HepG2 (cell line): Measurements from ENCODE around the gene WDR48. TPM values are rescaled to one million over a fixed set of nuclear protein-coding genes. Genes with fewer than 3 reads are reported as not detected.

Source experiments
- ATAC-seq: fragments of 200-7000 bp; cut with Tn5 transposase; 3 replicates; pipeline ENCODE4 v1.9.1; 2020; ENCODE audit warnings: mild to moderate bottlenecking, moderate library complexity
- BruUV-seq: library from RNA; stranded (reverse); fragments of 400-500 nt; replicated peaks from 2 replicates; lab custom pipeline; 2021; lab: Mats Ljungman, UMichigan
- CTCF ChIA-PET: fragments of 300-600 bp; formaldehyde crosslinking; extraction: SDS; loops from one replicate; lab custom pipeline; 2021; ENCODE audit warnings: low total read pairs, inconsistent platforms, low intra/inter-chr PET ratio; lab: Yijun Ruan, JAX
- POLR2A ChIA-PET: fragments of 350-600 bp; sonication (Branson Sonifier 250); formaldehyde crosslinking; loops from one replicate; lab custom pipeline; 2020; ENCODE audit warnings: antibody characterized with exemption, inconsistent platforms; lab: Yijun Ruan, JAX
- DNase-seq: peaks from one replicate; pipeline ENCODE4 v3.0.0-alpha.2; 2015; ENCODE audit warnings: low spot score
- FAIRE-seq: peaks from 3 replicates; lab custom pipeline; 2011; peaks lifted over from hg19 to GRCh38; lab: Jason Lieb, UNC
- H2AFZ ChIP-seq: one replicate; pipeline ENCODE4 v1.6.1; 2011; ENCODE audit warnings: low read length, inconsistent platforms
- H3K27ac ChIP-seq: fragments of 300-600 bp; 3 replicates; pipeline ENCODE4 v1.8.0; 2011; ENCODE audit warnings: mixed run types, mild to moderate bottlenecking, mixed read lengths, low read length, inconsistent platforms; ENCODE audit not compliant: insufficient read depth; ENCODE audit errors: extremely low read length
- H3K27me3 ChIP-seq, 2 experiments: fragments of 200-600 bp in 1 of 2; 2 replicates in 1 of 2; 3 replicates in 1 of 2; pipeline versions ENCODE4 v1.6.0 to v1.8.0; 2011; ENCODE audit warnings: low read length in 2 of 2, mild to moderate bottlenecking in 2 of 2, moderate library complexity in 2 of 2, inconsistent platforms in 1 of 2; ENCODE audit not compliant: insufficient read depth in 2 of 2, control insufficient read depth in 1 of 2
- H3K36me3 ChIP-seq, 2 experiments: fragments of 200-600 bp in 1 of 2; replicated peaks in 1 of 2; 2 replicates in 1 of 2; 3 replicates in 1 of 2; pipeline versions ENCODE4 v1.5.1 to v1.8.0; 2011; ENCODE audit warnings: low read length in 2 of 2, inconsistent platforms in 1 of 2; ENCODE audit not compliant: insufficient read depth in 2 of 2, control insufficient read depth in 1 of 2
- H3K4me1 ChIP-seq: 2 replicates; pipeline ENCODE4 v1.5.1; 2012; ENCODE audit warnings: low read length, inconsistent platforms; ENCODE audit not compliant: insufficient read depth
- H3K4me2 ChIP-seq: 2 replicates; pipeline ENCODE4 v1.6.0; 2011; ENCODE audit warnings: low read depth, low read length, inconsistent platforms
- H3K4me3 ChIP-seq, 3 experiments: fragments of 200-600 bp in 1 of 3; sonication (generic), shearing (Covaris generic) in 1 of 3; replicated peaks in 1 of 3; 2 replicates each; pipeline ENCODE4 v1.5.1; 2011 to 2016; ENCODE audit warnings: low read length in 3 of 3, inconsistent platforms in 2 of 3, low read depth in 2 of 3, mild to moderate bottlenecking in 2 of 3, control low read depth in 1 of 3, mixed read lengths in 1 of 3; ENCODE audit not compliant: insufficient read depth in 1 of 3
- H3K79me2 ChIP-seq: one replicate; pipeline ENCODE4 v1.6.1; 2011; ENCODE audit warnings: low read length, inconsistent platforms; ENCODE audit not compliant: insufficient read depth
- H3K9ac ChIP-seq: 2 replicates; pipeline ENCODE4 v1.6.0; 2011; ENCODE audit warnings: mild to moderate bottlenecking, low read depth, low read length, inconsistent platforms; ENCODE audit not compliant: insufficient read depth
- H3K9me3 ChIP-seq: 2 replicates; pipeline ENCODE4 v1.5.1; 2012; ENCODE audit warnings: mild to moderate bottlenecking, low read length
- H4K20me1 ChIP-seq: 2 replicates; pipeline ENCODE4 v1.6.0; 2011; ENCODE audit warnings: inconsistent platforms, mild to moderate bottlenecking, low read length, moderate library complexity; ENCODE audit not compliant: insufficient read depth
- BHLHE40 ChIP-seq: IDR thresholded peaks from 2 replicates; pipeline ENCODE4 v1.6.1; 2011; ENCODE audit warnings: low read length, improper control_type of control experiment
- DR1 ChIP-seq: sonication (generic); formaldehyde crosslinking; IDR thresholded peaks from 2 replicates; pipeline ENCODE4 v1.8.0; 2021; ENCODE audit warnings: mild to moderate bottlenecking, missing genetic modification reagents, inconsistent platforms
- ELF3 ChIP-seq: IDR thresholded peaks from 2 replicates; pipeline ENCODE4 v1.6.1; 2016; ENCODE audit warnings: missing genetic modification reagents, missing compliant biosample characterization
- HOXD1 ChIP-seq: sonication (generic); formaldehyde crosslinking; IDR thresholded peaks from 2 replicates; pipeline ENCODE4 v1.5.0; 2020; ENCODE audit warnings: missing genetic modification reagents
- LCORL ChIP-seq, 2 experiments: fragments of 450-650 bp in 1 of 2; sonication (generic) in 1 of 2; formaldehyde crosslinking in 1 of 2; IDR thresholded peaks; 2 replicates each; pipeline versions ENCODE4 v1.5.0 to v1.6.1; 2017 to 2020; ENCODE audit warnings: antibody characterized with exemption in 1 of 2, missing genetic modification reagents in 1 of 2
- MIXL1 ChIP-seq: IDR thresholded peaks from 2 replicates; pipeline ENCODE4 v1.6.1; 2016
- RFX1 ChIP-seq: fragments of 450-650 bp; IDR thresholded peaks from 2 replicates; pipeline ENCODE4 v1.6.1; 2017
- RNF2 ChIP-seq: fragments of 450-650 bp; conservative IDR thresholded peaks from 2 replicates; pipeline ENCODE4 v1.6.1; 2016; ENCODE audit warnings: low read depth
- SRF ChIP-seq: IDR thresholded peaks from 2 replicates; pipeline ENCODE4 v1.6.1; 2011; ENCODE audit warnings: mild to moderate bottlenecking, low read depth, low read length, moderate library complexity
- ZNF235 ChIP-seq: sonication (generic); formaldehyde crosslinking; IDR thresholded peaks from 2 replicates; pipeline ENCODE4 v1.8.1; 2023; ENCODE audit warnings: mild to moderate bottlenecking, missing genetic modification reagents, borderline replicate concordance
- ZNF326 ChIP-seq: sonication (generic); formaldehyde crosslinking; IDR thresholded peaks from 2 replicates; pipeline ENCODE4 v1.4.0; 2020; ENCODE audit warnings: missing genetic modification reagents, borderline replicate concordance
- ZNF570 ChIP-seq: sonication (generic); formaldehyde crosslinking; IDR thresholded peaks from 2 replicates; pipeline ENCODE4 v1.4.0; 2020; ENCODE audit warnings: mild to moderate bottlenecking, missing genetic modification reagents, borderline replicate concordance
- WGBS: methylation state at CpG from one replicate; pipeline ENCODE4 v1.1.6; 2017; ENCODE audit warnings: low lambda C conversion rate; 5-methylcytosine and 5-hydroxymethylcytosine counted together
- in situ Hi-C: cut with HindIII; loops from 2 replicates; pipeline ENCODE4 v1.10.0; 2017; ENCODE audit warnings: low pct_unique_long_range_greater_than_20kb; ENCODE audit not compliant: extremely low pct_ligation_motif_present
- intact Hi-C: fragments of 100-400 bp; cut with micrococcal nuclease; formaldehyde crosslinking; loops from one replicate; pipeline ENCODE4 v1.10.0; 2022; ENCODE audit not compliant: unreplicated experiment
- polyA plus RNA-seq, 8 experiments: library from polyadenylated mRNA; depleted of rRNA in 3 of 8; stranded (reverse) in 7 of 8; unstranded in 1 of 8; fragments of >200 nt; fragmentation: Illumina TruSeq in 4 of 8; extraction: Trizol in 4 of 8; gene quantifications; 2 replicates each; pipeline versions ENCODE4 v1.2.1 to v1.2.3, GENCODE V29; 2011 to 2016; ENCODE audit warnings: low read depth in 4 of 8, missing spikeins in 1 of 8, mixed read lengths in 1 of 8; ENCODE audit not compliant: insufficient read depth in 1 of 8
- total RNA-seq, 5 experiments: library from RNA; depleted of rRNA; stranded (reverse); fragments of >200 nt; fragmentation: Illumina TruSeq; extraction: Trizol; gene quantifications; 2 replicates each; pipeline ENCODE4 v1.2.3, GENCODE V29; 2016; ENCODE audit warnings: low read depth in 1 of 5
- TF ChIP-seq, protein P1 (sequence below): sonication (generic); formaldehyde crosslinking; IDR thresholded peaks from 2 replicates; pipeline ENCODE4 v1.5.1; 2020; ENCODE audit warnings: missing genetic modification reagents, mild to moderate bottlenecking, borderline replicate concordance
- TF ChIP-seq, protein P2 (sequence below): sonication (generic); formaldehyde crosslinking; IDR thresholded peaks from 2 replicates; pipeline ENCODE4 v1.5.0; 2020; ENCODE audit warnings: missing genetic modification reagents
- TF ChIP-seq, protein P3 (sequence below): sonication (generic); formaldehyde crosslinking; IDR thresholded peaks from 2 replicates; pipeline ENCODE4 v1.4.0; 2020; ENCODE audit warnings: missing genetic modification reagents
- TF ChIP-seq, protein P4 (sequence below): sonication (generic); formaldehyde crosslinking; conservative IDR thresholded peaks from 2 replicates; pipeline ENCODE4 v1.8.0; 2022; ENCODE audit warnings: low read depth, missing genetic modification reagents
- TF ChIP-seq, protein P5 (sequence below): sonication (generic); formaldehyde crosslinking; IDR thresholded peaks from 2 replicates; pipeline ENCODE4 v1.5.1; 2020; ENCODE audit warnings: missing genetic modification reagents, mild to moderate bottlenecking, borderline replicate concordance

The WDR48 gene
- total and polyA plus RNA-seq, 2 of the 13 experiments (the other 11 are each of a cell fraction or from before 2014, with no cell fraction given): 29.2 to 31.2 TPM

DNA sequence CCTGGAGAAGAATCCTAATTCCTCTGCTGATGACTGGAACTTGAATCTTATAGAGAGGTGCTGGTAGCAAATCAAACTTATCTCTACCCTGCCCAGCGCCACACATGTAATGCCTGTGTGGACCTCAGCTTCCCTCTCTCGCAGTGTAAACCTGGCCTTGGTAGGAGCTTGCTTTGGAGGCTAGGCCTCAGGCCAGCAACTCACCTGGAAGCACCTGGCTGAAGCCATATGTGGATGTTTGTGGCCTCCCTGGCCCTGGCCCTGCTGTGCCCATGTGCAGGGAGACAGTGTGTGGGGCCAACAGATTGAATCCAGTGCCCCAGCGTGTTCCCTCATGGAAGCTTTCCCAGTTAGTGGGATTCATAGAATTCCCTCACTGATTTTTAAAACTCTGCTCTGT is 64.1 kb downstream of the WDR48 start:
- CTCF ChIA-PET: no interaction called here
- intact Hi-C loops: no loop called here

More for the DNA sequence above, 64.1 kb downstream of the WDR48 start:
- in situ Hi-C loops: no loop called here
- no peaks in the 10 kb centered on the region for H3K79me2 ChIP-seq
- no peak overlapping the region for H3K4me2 ChIP-seq
- H3K9ac ChIP-seq: no peak overlapping the region
- no peak overlapping the region for H3K4me3 ChIP-seq
- no peak overlapping the region for H2AFZ ChIP-seq
- POLR2A ChIA-PET: no interaction called here
- FAIRE-seq (no peak), ATAC-seq (no peak), DNase-seq (no peak)
- no peaks in the 10 kb centered on the region for H3K9me3 ChIP-seq
- H3K27me3 ChIP-seq: no peaks in the 10 kb centered on the region
- no peaks in the 10 kb centered on the region for H4K20me1 ChIP-seq
- no peak for TF ChIP-seq ZNF570 (CRISPR knock-in tag)
- no peak for TF ChIP-seq ZNF235 (CRISPR knock-in tag)
- TF ChIP-seq, protein P1, sequence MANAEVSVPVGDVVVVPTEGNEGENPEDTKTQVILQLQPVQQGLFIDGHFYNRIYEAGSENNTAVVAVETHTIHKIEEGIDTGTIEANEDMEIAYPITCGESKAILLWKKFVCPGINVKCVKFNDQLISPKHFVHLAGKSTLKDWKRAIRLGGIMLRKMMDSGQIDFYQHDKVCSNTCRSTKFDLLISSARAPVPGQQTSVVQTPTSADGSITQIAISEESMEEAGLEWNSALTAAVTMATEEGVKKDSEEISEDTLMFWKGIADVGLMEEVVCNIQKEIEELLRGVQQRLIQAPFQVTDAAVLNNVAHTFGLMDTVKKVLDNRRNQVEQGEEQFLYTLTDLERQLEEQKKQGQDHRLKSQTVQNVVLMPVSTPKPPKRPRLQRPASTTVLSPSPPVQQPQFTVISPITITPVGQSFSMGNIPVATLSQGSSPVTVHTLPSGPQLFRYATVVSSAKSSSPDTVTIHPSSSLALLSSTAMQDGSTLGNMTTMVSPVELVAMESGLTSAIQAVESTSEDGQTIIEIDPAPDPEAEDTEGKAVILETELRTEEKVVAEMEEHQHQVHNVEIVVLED (CRISPR knock-in tag): no peak
- no peak for TF ChIP-seq BHLHE40
- TF ChIP-seq RNF2: no peak
- TF ChIP-seq RFX1: no peak
- TF ChIP-seq, protein P2, sequence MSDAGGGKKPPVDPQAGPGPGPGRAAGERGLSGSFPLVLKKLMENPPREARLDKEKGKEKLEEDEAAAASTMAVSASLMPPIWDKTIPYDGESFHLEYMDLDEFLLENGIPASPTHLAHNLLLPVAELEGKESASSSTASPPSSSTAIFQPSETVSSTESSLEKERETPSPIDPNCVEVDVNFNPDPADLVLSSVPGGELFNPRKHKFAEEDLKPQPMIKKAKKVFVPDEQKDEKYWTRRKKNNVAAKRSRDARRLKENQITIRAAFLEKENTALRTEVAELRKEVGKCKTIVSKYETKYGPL (CRISPR knock-in tag): no peak
- no peak for TF ChIP-seq LCORL (IDR thresholded peaks at IDR 0.05)
- TF ChIP-seq LCORL (CRISPR knock-in tag; IDR thresholded peaks at IDR 0.05): no peak
- TF ChIP-seq, protein P3, sequence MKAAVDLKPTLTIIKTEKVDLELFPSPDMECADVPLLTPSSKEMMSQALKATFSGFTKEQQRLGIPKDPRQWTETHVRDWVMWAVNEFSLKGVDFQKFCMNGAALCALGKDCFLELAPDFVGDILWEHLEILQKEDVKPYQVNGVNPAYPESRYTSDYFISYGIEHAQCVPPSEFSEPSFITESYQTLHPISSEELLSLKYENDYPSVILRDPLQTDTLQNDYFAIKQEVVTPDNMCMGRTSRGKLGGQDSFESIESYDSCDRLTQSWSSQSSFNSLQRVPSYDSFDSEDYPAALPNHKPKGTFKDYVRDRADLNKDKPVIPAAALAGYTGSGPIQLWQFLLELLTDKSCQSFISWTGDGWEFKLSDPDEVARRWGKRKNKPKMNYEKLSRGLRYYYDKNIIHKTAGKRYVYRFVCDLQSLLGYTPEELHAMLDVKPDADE (CRISPR knock-in tag): no peak
- no peak for TF ChIP-seq DR1 (CRISPR knock-in tag)
- TF ChIP-seq SRF: no peak
- TF ChIP-seq ZNF326 (CRISPR knock-in tag): no peak
- no peak for TF ChIP-seq MIXL1 (CRISPR knock-in tag)
- no peak for TF ChIP-seq ELF3 (CRISPR knock-in tag)
- TF ChIP-seq, protein P4, sequence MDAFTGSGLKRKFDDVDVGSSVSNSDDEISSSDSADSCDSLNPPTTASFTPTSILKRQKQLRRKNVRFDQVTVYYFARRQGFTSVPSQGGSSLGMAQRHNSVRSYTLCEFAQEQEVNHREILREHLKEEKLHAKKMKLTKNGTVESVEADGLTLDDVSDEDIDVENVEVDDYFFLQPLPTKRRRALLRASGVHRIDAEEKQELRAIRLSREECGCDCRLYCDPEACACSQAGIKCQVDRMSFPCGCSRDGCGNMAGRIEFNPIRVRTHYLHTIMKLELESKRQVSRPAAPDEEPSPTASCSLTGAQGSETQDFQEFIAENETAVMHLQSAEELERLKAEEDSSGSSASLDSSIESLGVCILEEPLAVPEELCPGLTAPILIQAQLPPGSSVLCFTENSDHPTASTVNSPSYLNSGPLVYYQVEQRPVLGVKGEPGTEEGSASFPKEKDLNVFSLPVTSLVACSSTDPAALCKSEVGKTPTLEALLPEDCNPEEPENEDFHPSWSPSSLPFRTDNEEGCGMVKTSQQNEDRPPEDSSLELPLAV: no peak
- TF ChIP-seq HOXD1 (CRISPR knock-in tag): no peak
- TF ChIP-seq, protein P5, sequence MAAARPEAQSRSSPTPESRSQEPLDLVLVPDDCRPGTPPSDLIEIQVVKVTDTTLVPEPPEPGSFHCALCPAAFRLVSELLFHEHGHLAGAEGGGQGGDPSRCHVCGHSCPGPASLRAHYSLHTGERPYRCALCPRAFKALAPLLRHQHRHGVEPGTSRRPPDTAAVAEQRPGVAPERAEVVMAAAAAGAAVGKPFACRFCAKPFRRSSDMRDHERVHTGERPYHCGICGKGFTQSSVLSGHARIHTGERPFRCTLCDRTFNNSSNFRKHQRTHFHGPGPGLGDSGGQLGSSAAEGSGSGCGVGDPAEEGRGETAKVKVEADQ (CRISPR knock-in tag): no peak
- H3K27ac ChIP-seq: no peak overlapping the region
- no peaks in the 10 kb centered on the region for H3K36me3 ChIP-seq
- BruUV-seq: no TSS peak
- no peaks in the 10 kb centered on the region for H3K4me1 ChIP-seq
- WGBS: 78% methylated on average over 3 of the region's 3 CpGs
